Natural killer cell (primary cell): ENCODE results near the gene ELFN2. TPM values are rescaled to one million over a fixed set of nuclear protein-coding genes. Genes with fewer than 3 reads are reported as not detected.

Experiments
- ATAC-seq, 3 donors: fragments of 150-1000 bp in 2 of 3; fragments of 200-7000 bp in 1 of 3; cut with Tn5 transposase; 1 replicate in 1 of 3; 2 replicates in 2 of 3; pipeline ENCODE4 v1.10.0; 2021; ENCODE audit warnings: mild to moderate bottlenecking in 2 of 3, moderate library complexity in 2 of 3
- DNase-seq, 2 donors: peaks; one replicate each; pipeline versions ENCODE4 v3.0.0 to v3.0.0-alpha.2; 2013 to 2021; ENCODE audit warnings: mixed read lengths in 1 of 2
- H3K27ac ChIP-seq: one replicate; pipeline ENCODE4 v1.5.1; 2013; ENCODE audit warnings: mild to moderate bottlenecking, low read length
- H3K27me3 ChIP-seq: one replicate; pipeline ENCODE4 v1.6.1; 2013; ENCODE audit warnings: low read length; ENCODE audit not compliant: control insufficient read depth, insufficient read depth
- H3K36me3 ChIP-seq: one replicate; pipeline ENCODE4 v1.6.1; 2013; ENCODE audit warnings: low read length; ENCODE audit not compliant: control insufficient read depth, insufficient read depth
- H3K4me1 ChIP-seq: one replicate; pipeline ENCODE4 v1.6.1; 2013; ENCODE audit warnings: low read length; ENCODE audit not compliant: control insufficient read depth, insufficient read depth
- H3K4me3 ChIP-seq: one replicate; pipeline ENCODE4 v1.5.1; 2013; ENCODE audit warnings: low read length
- H3K9me3 ChIP-seq: one replicate; pipeline ENCODE4 v1.6.1; 2013; ENCODE audit warnings: low read length; ENCODE audit not compliant: control insufficient read depth, insufficient read depth
- H3K27ac Mint-ChIP-seq, 2 donors: one replicate each; pipeline ENCODE4 v1.8.0; 2022; ENCODE audit warnings: mild to moderate bottlenecking in 2 of 2, mixed read lengths in 2 of 2, moderate library complexity in 1 of 2
- H3K27me3 Mint-ChIP-seq, 2 donors: one replicate each; pipeline ENCODE4 v1.8.0; 2022; ENCODE audit warnings: low read depth in 2 of 2, mixed read lengths in 2 of 2
- H3K36me3 Mint-ChIP-seq: one replicate; pipeline ENCODE4 v1.8.0; 2022; ENCODE audit warnings: mixed read lengths
- H3K4me1 Mint-ChIP-seq, 2 donors: one replicate each; pipeline ENCODE4 v1.8.0; 2022; ENCODE audit warnings: mixed read lengths in 2 of 2
- H3K4me3 Mint-ChIP-seq: one replicate; pipeline ENCODE4 v1.8.0; 2022; ENCODE audit warnings: mild to moderate bottlenecking, moderate library complexity, mixed read lengths
- H3K9me3 Mint-ChIP-seq, 2 donors: one replicate each; pipeline ENCODE4 v1.8.0; 2022; ENCODE audit warnings: mixed read lengths in 2 of 2
- WGBS: methylation state at CpG from one replicate; pipeline ENCODE4 v1.1.7; 2013; ENCODE audit warnings: missing lambda C conversion rate; ENCODE audit not compliant: insufficient coverage; 5-methylcytosine and 5-hydroxymethylcytosine counted together
- intact Hi-C: fragments of 100-400 bp; cut with micrococcal nuclease; formaldehyde crosslinking; loops from one replicate; pipeline ENCODE4 v1.14.2; 2022
- total RNA-seq, 4 donors: library from RNA; stranded (reverse); fragments of 120-200 nt in 1 of 4; gene quantifications; one replicate each; pipeline versions ENCODE4 v1.2.3 to v1.2.4, GENCODE V29; 2013 to 2022
- TF ChIP-seq, protein P1 (sequence below): fragments of 200-600 bp; IDR thresholded peaks from one replicate; pipeline ENCODE4 v1.8.0; 2022; ENCODE audit warnings: antibody characterized with exemption

The ELFN2 gene
- total RNA-seq, 3 donors from 2014 or later (not counting 1 experiment from before 2014, with no cell fraction given) = 0.33 to 0.49 (median 0.36) TPM

DNA sequence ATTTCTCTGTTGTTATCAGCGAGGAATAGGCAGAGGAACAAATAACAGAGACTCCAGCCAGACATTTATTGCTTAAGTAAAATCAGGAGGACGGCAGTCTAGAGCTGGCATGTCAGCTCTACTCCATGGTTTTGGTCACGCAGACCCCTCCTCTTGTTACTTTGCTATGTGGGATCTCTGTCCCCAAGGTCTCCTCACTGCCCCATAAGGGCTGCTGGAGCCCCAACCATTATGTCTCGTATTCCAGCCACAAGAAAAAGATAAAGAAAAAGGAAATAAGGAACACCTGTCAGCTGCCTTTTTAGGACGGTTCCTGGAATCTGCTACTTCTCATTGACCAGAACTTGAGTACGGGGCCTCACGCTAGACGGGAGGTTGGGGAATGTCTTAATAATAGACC lies 70.4 kb downstream of the ELFN2 start:
- DNase-seq (no peak), ATAC-seq (no peak)
- Mint-ChIP-seq H3K9me3 (no peaks in the 10 kb centered on the region), H3K27me3 (no peaks in the 10 kb centered on the region), H3K4me3 (no peak overlapping the region), H3K27ac (no peak overlapping the region), H3K4me1 (peaks cover 0 to 11% of the 10 kb centered on the region in 2 donors), H3K36me3 (no peaks in the 10 kb centered on the region)
- no peaks in the 10 kb centered on the region for H3K9me3 ChIP-seq
- no peaks in the 10 kb centered on the region for H3K27me3 ChIP-seq
- H3K36me3 ChIP-seq = no peaks in the 10 kb centered on the region
- WGBS = 95% methylated on average over 8 of the region's 8 CpGs
- no peak overlapping the region for H3K27ac ChIP-seq
- no peaks in the 10 kb centered on the region for H3K4me1 ChIP-seq
- TF ChIP-seq, protein P1, sequence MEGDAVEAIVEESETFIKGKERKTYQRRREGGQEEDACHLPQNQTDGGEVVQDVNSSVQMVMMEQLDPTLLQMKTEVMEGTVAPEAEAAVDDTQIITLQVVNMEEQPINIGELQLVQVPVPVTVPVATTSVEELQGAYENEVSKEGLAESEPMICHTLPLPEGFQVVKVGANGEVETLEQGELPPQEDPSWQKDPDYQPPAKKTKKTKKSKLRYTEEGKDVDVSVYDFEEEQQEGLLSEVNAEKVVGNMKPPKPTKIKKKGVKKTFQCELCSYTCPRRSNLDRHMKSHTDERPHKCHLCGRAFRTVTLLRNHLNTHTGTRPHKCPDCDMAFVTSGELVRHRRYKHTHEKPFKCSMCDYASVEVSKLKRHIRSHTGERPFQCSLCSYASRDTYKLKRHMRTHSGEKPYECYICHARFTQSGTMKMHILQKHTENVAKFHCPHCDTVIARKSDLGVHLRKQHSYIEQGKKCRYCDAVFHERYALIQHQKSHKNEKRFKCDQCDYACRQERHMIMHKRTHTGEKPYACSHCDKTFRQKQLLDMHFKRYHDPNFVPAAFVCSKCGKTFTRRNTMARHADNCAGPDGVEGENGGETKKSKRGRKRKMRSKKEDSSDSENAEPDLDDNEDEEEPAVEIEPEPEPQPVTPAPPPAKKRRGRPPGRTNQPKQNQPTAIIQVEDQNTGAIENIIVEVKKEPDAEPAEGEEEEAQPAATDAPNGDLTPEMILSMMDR = no peak
- H3K4me3 ChIP-seq = no peak overlapping the region
- intact Hi-C loops = no loop called here

DNA sequence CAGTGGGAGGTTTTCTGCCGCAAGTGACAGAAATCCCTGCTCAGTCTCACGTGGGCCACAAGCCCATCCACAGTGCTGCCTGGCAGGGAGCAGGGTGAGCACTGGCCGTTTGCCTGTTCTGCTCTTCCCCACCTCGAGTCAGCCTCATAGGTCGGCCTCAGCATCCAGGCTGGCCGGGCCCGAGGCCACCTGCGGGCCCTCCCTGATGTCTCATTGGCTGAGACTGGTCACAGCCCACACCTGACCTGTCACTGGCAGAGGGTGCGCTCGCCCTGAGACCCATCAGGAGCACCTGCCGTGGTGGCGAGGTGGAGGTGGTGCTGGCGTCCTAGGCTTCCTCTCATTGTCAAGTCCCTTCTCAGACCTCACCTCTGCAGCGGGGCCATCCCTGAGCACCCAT lies 72.1 kb downstream of the ELFN2 start:
- 86% methylated on average over 14 of the region's 14 CpGs for WGBS

DNA sequence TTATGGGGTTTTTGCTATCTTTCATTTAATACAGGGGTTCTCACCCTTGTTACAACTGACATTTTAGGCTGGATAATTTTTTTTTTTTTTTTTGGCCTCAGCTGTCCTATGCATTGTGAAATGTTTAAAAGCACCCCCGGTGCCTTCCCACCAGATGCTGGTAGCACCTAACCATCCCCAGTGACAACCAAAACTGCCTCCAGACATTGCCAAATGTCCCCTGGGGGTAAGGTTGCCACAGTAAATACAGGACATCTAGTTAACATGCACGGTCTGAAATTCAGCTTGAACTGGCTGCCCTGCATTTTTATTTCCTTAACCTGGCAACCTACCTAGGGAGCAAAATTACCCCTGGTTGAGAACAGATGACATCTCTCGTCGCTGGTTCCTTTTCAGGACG lies 72.6 kb downstream of the ELFN2 start:
- no peaks in the 10 kb centered on the region for H3K4me1 ChIP-seq
- H3K9me3 ChIP-seq = no peaks in the 10 kb centered on the region
- no peaks in the 10 kb centered on the region for H3K36me3 Mint-ChIP-seq
- 85% methylated on average over 5 of the region's 5 CpGs for WGBS
- H3K27me3 ChIP-seq = no peaks in the 10 kb centered on the region
- intact Hi-C loops = no loop called here
- no peak overlapping the region for H3K4me3 ChIP-seq
- no peaks in the 10 kb centered on the region for H3K9me3 Mint-ChIP-seq
- no peak for ATAC-seq
- TF ChIP-seq, protein P1 = no peak
- no peak overlapping the region for H3K27ac ChIP-seq
- H3K4me3 Mint-ChIP-seq = no peak overlapping the region
- no peaks in the 10 kb centered on the region for H3K27me3 Mint-ChIP-seq
- no peaks in the 10 kb centered on the region for H3K36me3 ChIP-seq
- DNase-seq = no peak
- peaks cover 0 to 6% of the 10 kb centered on the region in 2 donors for H3K4me1 Mint-ChIP-seq
- H3K27ac Mint-ChIP-seq = no peak overlapping the region

More for the DNA sequence above, 72.1 kb downstream of the ELFN2 start:
- Histone ChIP-seq H3K4me3 (no peak overlapping the region), H3K27me3 (no peaks in the 10 kb centered on the region), H3K4me1 (no peaks in the 10 kb centered on the region), H3K27ac (no peak overlapping the region), H3K36me3 (no peaks in the 10 kb centered on the region), H3K9me3 (no peaks in the 10 kb centered on the region)
- peaks cover 0 to 6% of the 10 kb centered on the region in 2 donors for H3K4me1 Mint-ChIP-seq
- ATAC-seq (no peak), DNase-seq (no peak)
- TF ChIP-seq, protein P1 = no peak
- intact Hi-C loops = no loop called here
- no peaks in the 10 kb centered on the region for H3K27me3 Mint-ChIP-seq
- no peak overlapping the region for H3K4me3 Mint-ChIP-seq
- no peaks in the 10 kb centered on the region for H3K9me3 Mint-ChIP-seq
- no peaks in the 10 kb centered on the region for H3K36me3 Mint-ChIP-seq
- H3K27ac Mint-ChIP-seq = no peak overlapping the region

DNA sequence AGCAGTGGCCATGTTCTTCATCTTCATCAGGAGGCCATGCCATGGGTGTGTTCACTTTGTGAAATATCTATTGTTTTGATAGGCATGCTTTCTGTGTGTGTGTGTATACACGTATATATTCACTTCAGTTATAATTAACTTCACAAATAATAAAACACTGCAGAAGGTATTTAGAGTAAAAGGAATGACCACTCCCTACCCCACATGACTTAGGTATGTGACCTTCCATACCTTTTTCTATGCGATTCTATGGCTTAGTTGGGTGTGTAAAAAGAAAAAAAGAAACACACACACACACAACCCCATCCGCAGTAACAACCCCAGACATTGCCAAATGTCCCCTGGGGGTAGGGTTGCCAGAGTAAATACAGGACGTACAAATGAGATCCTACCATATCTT lies 73.0 kb downstream of the ELFN2 start:
- Histone ChIP-seq H3K27me3 (no peaks in the 10 kb centered on the region), H3K36me3 (no peaks in the 10 kb centered on the region), H3K27ac (no peak overlapping the region), H3K4me1 (no peaks in the 10 kb centered on the region), H3K4me3 (no peak overlapping the region), H3K9me3 (no peaks in the 10 kb centered on the region)
- peaks cover 0 to 6% of the 10 kb centered on the region in 2 donors for H3K4me1 Mint-ChIP-seq
- intact Hi-C loops = no loop called here
- DNase-seq = no peak
- no peak overlapping the region for H3K27ac Mint-ChIP-seq
- no peak for ATAC-seq
- H3K9me3 Mint-ChIP-seq = no peaks in the 10 kb centered on the region
- TF ChIP-seq, protein P1 = no peak
- no peak overlapping the region for H3K4me3 Mint-ChIP-seq
- WGBS = no CpG with 5 or more reads among the region's 4 CpGs
- H3K27me3 Mint-ChIP-seq = no peaks in the 10 kb centered on the region
- no peaks in the 10 kb centered on the region for H3K36me3 Mint-ChIP-seq
